Measurements from ENCODE around the gene SKIL. TPM values are rescaled to one million over a fixed set of nuclear protein-coding genes. Genes with fewer than 3 reads are reported as not detected.

Gene SKIL
- total RNA-seq, 4 donors from 2014 or later: 24.9 to 50.6 (median 30.4) TPM

GRCh38 chr3:170364965-170365364, 7.5 kb downstream of the SKIL start:
- no peaks in the 10 kb centered on the region for H3K36me3 ChIP-seq
- TF ChIP-seq POLR2AphosphoS5 (IDR thresholded peaks at IDR 0.05) (no peak), EP300 (IDR thresholded peaks at IDR 0.05) (no peak), POLR2A (IDR thresholded peaks at IDR 0.05) (no peak)
- TF ChIP-seq, protein P1, sequence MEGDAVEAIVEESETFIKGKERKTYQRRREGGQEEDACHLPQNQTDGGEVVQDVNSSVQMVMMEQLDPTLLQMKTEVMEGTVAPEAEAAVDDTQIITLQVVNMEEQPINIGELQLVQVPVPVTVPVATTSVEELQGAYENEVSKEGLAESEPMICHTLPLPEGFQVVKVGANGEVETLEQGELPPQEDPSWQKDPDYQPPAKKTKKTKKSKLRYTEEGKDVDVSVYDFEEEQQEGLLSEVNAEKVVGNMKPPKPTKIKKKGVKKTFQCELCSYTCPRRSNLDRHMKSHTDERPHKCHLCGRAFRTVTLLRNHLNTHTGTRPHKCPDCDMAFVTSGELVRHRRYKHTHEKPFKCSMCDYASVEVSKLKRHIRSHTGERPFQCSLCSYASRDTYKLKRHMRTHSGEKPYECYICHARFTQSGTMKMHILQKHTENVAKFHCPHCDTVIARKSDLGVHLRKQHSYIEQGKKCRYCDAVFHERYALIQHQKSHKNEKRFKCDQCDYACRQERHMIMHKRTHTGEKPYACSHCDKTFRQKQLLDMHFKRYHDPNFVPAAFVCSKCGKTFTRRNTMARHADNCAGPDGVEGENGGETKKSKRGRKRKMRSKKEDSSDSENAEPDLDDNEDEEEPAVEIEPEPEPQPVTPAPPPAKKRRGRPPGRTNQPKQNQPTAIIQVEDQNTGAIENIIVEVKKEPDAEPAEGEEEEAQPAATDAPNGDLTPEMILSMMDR (IDR thresholded peaks at IDR 0.05): no peak
- H3K4me1 ChIP-seq: peaks cover 31% of the 10 kb centered on the region
- no peak overlapping the region for H3K4me3 ChIP-seq
- no peak for DNase-seq (ENCODE audit: low spot score in 2 of 2)
- H3K9me3 ChIP-seq: no peaks in the 10 kb centered on the region
- WGBS: 84% methylated on average over 4 of the region's 4 CpGs
- no peak overlapping the region for H3K27ac ChIP-seq
- no peaks in the 10 kb centered on the region for H3K27me3 ChIP-seq

GRCh38 chr3:170367797-170368196, 10.3 kb downstream of the SKIL start:
- H3K9me3 ChIP-seq: no peaks in the 10 kb centered on the region
- peaks cover 29% of the 10 kb centered on the region for H3K4me1 ChIP-seq
- H3K4me3 ChIP-seq: no peak overlapping the region
- H3K36me3 ChIP-seq: no peaks in the 10 kb centered on the region
- 85% methylated on average over 4 of the region's 4 CpGs for WGBS
- TF ChIP-seq EP300 (IDR thresholded peaks at IDR 0.05): no peak
- TF ChIP-seq, protein P1 (IDR thresholded peaks at IDR 0.05): no peak
- TF ChIP-seq POLR2AphosphoS5 (IDR thresholded peaks at IDR 0.05): no peak
- TF ChIP-seq POLR2A (IDR thresholded peaks at IDR 0.05): no peak
- no peaks in the 10 kb centered on the region for H3K27me3 ChIP-seq
- H3K27ac ChIP-seq: no peak overlapping the region
- DNase-seq (ENCODE audit: low spot score in 2 of 2): no peak

GRCh38 chr3:170368921-170369320, 11.4 kb downstream of the SKIL start:
- peaks cover 25% of the 10 kb centered on the region for H3K4me1 ChIP-seq
- TF ChIP-seq POLR2AphosphoS5 (IDR thresholded peaks at IDR 0.05) (no peak), POLR2A (IDR thresholded peaks at IDR 0.05) (no peak), EP300 (IDR thresholded peaks at IDR 0.05) (no peak)
- TF ChIP-seq, protein P1 (IDR thresholded peaks at IDR 0.05): no peak
- no peak for DNase-seq (ENCODE audit: low spot score in 2 of 2)
- peaks cover 4% of the 10 kb centered on the region for H3K36me3 ChIP-seq
- no peaks in the 10 kb centered on the region for H3K27me3 ChIP-seq
- H3K27ac ChIP-seq: no peak overlapping the region
- H3K4me3 ChIP-seq: no peak overlapping the region
- no peaks in the 10 kb centered on the region for H3K9me3 ChIP-seq
- 69% methylated on average over 2 of the region's 2 CpGs for WGBS

DNA sequence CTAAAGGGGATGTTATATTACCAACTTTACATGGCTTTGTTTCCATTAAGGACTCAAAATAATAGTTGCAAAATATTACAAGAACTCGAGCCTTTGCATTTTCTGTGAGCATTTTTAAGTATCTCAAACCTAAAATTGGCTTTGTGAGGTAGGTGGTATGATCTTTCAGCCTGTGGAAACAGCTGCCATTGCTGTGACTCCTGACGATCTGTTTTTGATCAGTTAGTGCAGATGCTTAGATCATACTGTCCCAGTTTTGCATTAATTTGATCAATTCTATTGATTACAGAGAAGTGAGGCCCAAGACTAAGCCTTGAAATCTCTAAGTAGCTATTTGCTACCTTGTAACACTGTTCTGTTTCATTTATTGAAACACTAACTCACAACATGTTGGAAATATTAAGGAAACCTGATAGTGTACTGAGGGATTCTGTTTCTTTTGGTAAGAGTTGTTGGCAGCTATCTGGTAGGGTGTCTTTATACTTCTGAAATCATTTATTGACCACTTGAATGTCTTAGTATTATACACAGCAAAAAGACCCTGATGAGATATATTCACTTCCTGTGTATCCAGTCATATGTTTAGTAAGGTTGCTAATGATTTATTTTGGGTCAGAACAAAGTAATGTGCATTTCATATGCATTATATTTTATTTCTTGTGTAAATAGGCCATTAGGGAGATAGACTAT, 14.8 kb downstream of the SKIL start:
- DNase-seq (ENCODE audit: low spot score in 2 of 2): no peak
- Histone ChIP-seq H3K9me3 (no peaks in the 10 kb centered on the region), H3K27ac (no peak overlapping the region), H3K27me3 (no peaks in the 10 kb centered on the region), H3K36me3 (peaks cover 4% of the 10 kb centered on the region), H3K4me3 (no peak overlapping the region), H3K4me1 (peaks cover 29% of the 10 kb centered on the region)
- TF ChIP-seq POLR2A (IDR thresholded peaks at IDR 0.05): no peak
- TF ChIP-seq, protein P1 (IDR thresholded peaks at IDR 0.05): no peak
- TF ChIP-seq EP300 (IDR thresholded peaks at IDR 0.05): no peak
- TF ChIP-seq POLR2AphosphoS5 (IDR thresholded peaks at IDR 0.05): no peak
- 66% methylated on average over 2 of the region's 2 CpGs for WGBS

GRCh38 chr3:170383567-170383966, 26.1 kb downstream of the SKIL start:
- Histone ChIP-seq H3K27ac (no peak overlapping the region), H3K9me3 (no peaks in the 10 kb centered on the region), H3K4me3 (no peak overlapping the region), H3K4me1 (no peaks in the 10 kb centered on the region), H3K36me3 (peaks cover 60% of the 10 kb centered on the region), H3K27me3 (no peaks in the 10 kb centered on the region)
- WGBS: 89% methylated on average over 1 of the region's 1 CpG
- no peak for TF ChIP-seq POLR2AphosphoS5 (IDR thresholded peaks at IDR 0.05)
- TF ChIP-seq POLR2A (IDR thresholded peaks at IDR 0.05): no peak
- no peak for DNase-seq (ENCODE audit: low spot score in 2 of 2)
